ENCODE data around the gene ATP10B. TPM values are rescaled to one million over a fixed set of nuclear protein-coding genes. Genes with fewer than 3 reads are reported as not detected.

Gene ATP10B
- total and polyA plus RNA-seq, 2 of the 8 experiments (the other 6 are each of a cell fraction or from before 2014, with no cell fraction given) = 0.06 to 0.11 TPM

DNA sequence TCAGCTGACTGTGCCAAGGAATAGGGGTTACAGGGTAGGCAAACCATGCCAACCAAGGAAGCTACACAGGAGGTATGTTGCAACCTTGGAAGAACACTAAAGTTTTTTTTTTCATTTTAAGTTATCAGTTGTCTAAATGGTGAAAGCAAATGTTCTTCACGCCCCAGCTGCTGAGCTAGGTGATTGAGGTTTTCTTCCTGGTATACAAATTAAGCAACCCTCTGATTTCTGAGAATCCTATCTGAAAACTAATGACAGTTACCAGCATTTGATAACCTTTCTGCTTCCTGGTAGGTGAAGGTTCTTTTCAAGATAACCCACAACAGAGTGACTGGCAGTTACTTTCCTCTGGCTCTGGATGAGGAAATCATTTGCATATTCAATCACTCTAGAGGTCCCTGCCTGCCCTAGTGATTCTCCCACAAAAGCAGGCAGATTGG, 194.9 kb downstream of the ATP10B start:
- H2AFZ ChIP-seq (ENCODE audit: low read length) = 0 out of 2 replicates have a peak overlapping the region, but pooled peaks have one; percentile 34
- POLR2A ChIA-PET (ENCODE audit: partially characterized antibody) = no interaction called here

More for the DNA sequence above, 194.9 kb downstream of the ATP10B start:
- Histone ChIP-seq H3K4ac (replicated peaks; ENCODE audit: insufficient read length, low read depth, low read length) (no peak overlapping the region), H3K79me1 (ENCODE audit: low read depth, low read length) (no peaks in the 10 kb centered on the region), H3K27me3 (replicated peaks in 1 of 4; ENCODE audit: control insufficient read depth in 3 of 4, extremely low read depth in 1 of 4, insufficient read depth in 3 of 4, low read length in 3 of 4) (peaks cover 0 to 1% (median 0%) of the 10 kb centered on the region in 4 experiments; a peak in 1 of 7 replicates), H2BK12ac (ENCODE audit: low read depth, low read length) (no peak overlapping the region), H3K14ac (ENCODE audit: insufficient read length) (no peak overlapping the region), H4K91ac (replicated peaks; ENCODE audit: insufficient read length, low read length) (no peak overlapping the region), H3K18ac (ENCODE audit: extremely low read depth, low read length) (no peak overlapping the region), H4K8ac (ENCODE audit: extremely low read depth, insufficient read depth, low read length) (no peak overlapping the region), H3K36me3 (ENCODE audit: control insufficient read depth in 2 of 4, insufficient read depth in 4 of 4, low read length in 3 of 4) (no peaks in the 10 kb centered on the region), H2BK120ac (replicated peaks; ENCODE audit: low read depth, low read length) (no peak overlapping the region), H2BK20ac (ENCODE audit: low read length) (no peak overlapping the region), H4K5ac (ENCODE audit: insufficient read length, low read depth, low read length) (no peak overlapping the region), H3K4me3 (ENCODE audit: extremely low read depth in 1 of 4, insufficient read depth in 2 of 4, low read depth in 3 of 4, low read length in 4 of 4) (no peak overlapping the region), H3K27ac (ENCODE audit: low read depth, low read length) (no peak overlapping the region), H3K9ac (replicated peaks in 1 of 4; ENCODE audit: extremely low read depth in 1 of 4, low read depth in 3 of 4, low read length in 3 of 4) (no peak overlapping the region), H2AK5ac (ENCODE audit: low read depth, low read length) (no peak overlapping the region), H2BK5ac (ENCODE audit: low read depth, low read length) (no peak overlapping the region), H3K4me2 (ENCODE audit: insufficient read depth in 1 of 2, low read depth in 2 of 2, low read length in 2 of 2) (no peak overlapping the region), H3K56ac (replicated peaks; ENCODE audit: insufficient read length, low read depth, low read length) (no peak overlapping the region), H3K4me1 (replicated peaks in 1 of 4; ENCODE audit: control insufficient read depth in 3 of 4, insufficient read depth in 4 of 4, low read length in 3 of 4) (peaks cover 0 to 4% (median 0%) of the 10 kb centered on the region in 4 experiments; a peak in 2 of 7 replicates), H3K79me2 (ENCODE audit: control insufficient read depth in 1 of 2, insufficient read depth in 2 of 2, low read length in 2 of 2) (no peaks in the 10 kb centered on the region), H4K20me1 (replicated peaks in 1 of 2; ENCODE audit: control insufficient read depth in 1 of 2, insufficient read depth in 2 of 2, low read length in 2 of 2) (no peaks in the 10 kb centered on the region), H3K9me3 (ENCODE audit: insufficient read depth in 2 of 2, low read depth in 1 of 2, low read length in 1 of 2) (no peaks in the 10 kb centered on the region), H2BK15ac (ENCODE audit: low read length) (no peak overlapping the region), H3K23me2 (ENCODE audit: low read depth, low read length) (no peaks in the 10 kb centered on the region), H3K23ac (ENCODE audit: insufficient read length) (no peak overlapping the region)
- WGBS, 2 experiments (ENCODE audit: extremely low coverage in 1 of 2, insufficient coverage in 1 of 2, insufficient read length in 1 of 2, insufficient replicate concordance in 2 of 2, low coverage in 1 of 2, low lambda C conversion rate in 2 of 2, missing lambda C conversion rate in 1 of 2) = 89% methylated on average over 1 of the region's 1 CpG; no CpG with 5 or more reads in 1 of the 2 experiments
- TF ChIP-seq SIX5 (IDR thresholded peaks at IDR 0.05; ENCODE audit: low read depth, low read length) = no peak
- TF ChIP-seq POU5F1 (IDR thresholded peaks at IDR 0.05; ENCODE audit: low read depth, low read length) = no peak
- no peak for TF ChIP-seq MAFK (IDR thresholded peaks at IDR 0.05; ENCODE audit: low read depth, low read length)
- no peak for TF ChIP-seq CBX8 (IDR thresholded peaks at IDR 0.05; ENCODE audit: borderline replicate concordance, low read depth, low read length)
- no peak for TF ChIP-seq SP4 (IDR thresholded peaks at IDR 0.05; ENCODE audit: low read length)
- FAIRE-seq (no peak), DNase-seq (ENCODE audit: low read depth in 1 of 2, low spot score in 2 of 2) (no peak)
- CTCF ChIA-PET (ENCODE audit: partially characterized antibody) = interaction anchor here (1.1 kb wide), 1 partner anchor 218 kb away, joined by 4 read pairs; no protein-coding TSS in a partner anchor

Data from H1 (cell line).